Upper lobe of right lung (tissue), 1 donor: Measurements from ENCODE around the gene CLMP. TPM values are rescaled to one million over a fixed set of nuclear protein-coding genes. Genes with fewer than 3 reads are reported as not detected.

Source experiments
- ATAC-seq: fragments of 200-7000 bp; cut with Tn5 transposase; one replicate; pipeline ENCODE4 v1.9.1; 2020; ENCODE audit warnings: mild to moderate bottlenecking, moderate library complexity
- DNase-seq: peaks from one replicate; pipeline ENCODE4 v3.0.0-alpha.2; 2020
- H3K27ac ChIP-seq: fragments of 200-600 bp; one replicate; pipeline ENCODE4 v1.8.0; 2022
- H3K27me3 ChIP-seq: fragments of 200-600 bp; one replicate; pipeline ENCODE4 v1.8.0; 2022; ENCODE audit warnings: mild to moderate bottlenecking
- H3K36me3 ChIP-seq: fragments of 200-600 bp; one replicate; pipeline ENCODE4 v1.8.0; 2022
- H3K4me1 ChIP-seq: fragments of 200-600 bp; one replicate; pipeline ENCODE4 v1.8.0; 2022
- H3K4me3 ChIP-seq: fragments of 200-600 bp; one replicate; pipeline ENCODE4 v1.8.0; 2022; ENCODE audit warnings: mild to moderate bottlenecking
- H3K9me3 ChIP-seq: fragments of 200-600 bp; one replicate; pipeline ENCODE4 v1.8.0; 2022
- CTCF ChIP-seq: fragments of 200-600 bp; IDR thresholded peaks from one replicate; pipeline ENCODE4 v1.8.0; 2022; ENCODE audit warnings: antibody characterized with exemption
- intact Hi-C: fragments of 100-400 bp; cut with DNase I; formaldehyde crosslinking; loops from one replicate; pipeline ENCODE4 v1.11.0; 2022
- total RNA-seq: library from RNA; stranded (reverse); fragmentation: NEBNext Ultra II Directional; extraction: Animal tissue kit (Norgen Biotek cat#: 25700); gene quantifications from one replicate; pipeline ENCODE4 v1.2.1, GENCODE V29; 2021
- donor health status: DM: no; HTN: yes; CAD: no; lungs with severe emphysema.

Gene CLMP
- total RNA-seq, 1 donor from 2014 or later: 17.6 TPM

- Histone ChIP-seq H3K4me3 (no peak overlapping the region), H3K4me1 (no peaks in the 10 kb centered on the region), H3K27me3 (no peaks in the 10 kb centered on the region), H3K27ac (no peak overlapping the region), H3K36me3 (no peaks in the 10 kb centered on the region), H3K9me3 (no peaks in the 10 kb centered on the region)
- intact Hi-C loops: no loop called here
- DNase-seq: no peak
- no peak for ATAC-seq
- no peak for TF ChIP-seq CTCF
Observed at GRCh38 chr11:123030517-123030916, 164.5 kb downstream of the CLMP start.

- H3K36me3 ChIP-seq: no peaks in the 10 kb centered on the region
- ATAC-seq (peak; percentile 92), DNase-seq (peak; percentile 65)
- H3K27me3 ChIP-seq: peaks cover 3% of the 10 kb centered on the region
- H3K4me3 ChIP-seq: no peak overlapping the region
- no peak overlapping the region for H3K27ac ChIP-seq
- peaks cover 9% of the 10 kb centered on the region for H3K4me1 ChIP-seq
- intact Hi-C loops: loop anchor here (10.0 kb wide), 1 partner anchor 156 kb away; no protein-coding TSS in a partner anchor
- no peaks in the 10 kb centered on the region for H3K9me3 ChIP-seq
- TF ChIP-seq CTCF: peak; percentile 64
Observed at GRCh38 chr11:123020968-123021367, 174.1 kb downstream of the CLMP start.

Other genes starting within 250 kb of the CLMP start
- gene BSX, start 213.4 kb downstream of the CLMP start, total RNA-seq: not detected
- gene HSPA8, start 133.1 kb downstream of the CLMP start, total RNA-seq: 840 TPM
- 4.8 TPM for gene GRAMD1B, start 235.0 kb upstream of the CLMP start, total RNA-seq